HG03342 (cell line): ENCODE data around the gene SARNP.
"Not testable (repeated sequence)": the region's sequence is repeated elsewhere in the genome, so short reads cannot be mapped to it uniquely, and the experiment has no call there.

Experiments used
- ATAC-seq: cut with Tn5 transposase; IDR thresholded peaks from one replicate; pipeline ENCODE4 v1.9.1; 2021; ENCODE audit warnings: mild to moderate bottlenecking, moderate library complexity; ENCODE audit not compliant: unreplicated experiment

Gene SARNP

GRCh38 chr12:55797550-55797949, 20.0 kb downstream of the SARNP start:
- no peak for ATAC-seq

- no peak for ATAC-seq
Measured at GRCh38 chr12:55797068-55797467, 20.5 kb downstream of the SARNP start.

- ATAC-seq, result no peak
Measured at GRCh38 chr12:55795950-55796349, 21.6 kb downstream of the SARNP start.

- ATAC-seq, result no peak
Measured at GRCh38 chr12:55789893-55790292, 27.6 kb downstream of the SARNP start.

GRCh38 chr12:55789171-55789570, 28.4 kb downstream of the SARNP start:
- ATAC-seq, result no peak

GRCh38 chr12:55788546-55788945, 29.0 kb downstream of the SARNP start:
- ATAC-seq, result no peak

GRCh38 chr12:55780685-55781084, 36.8 kb downstream of the SARNP start:
- ATAC-seq, result no peak

- no peak for ATAC-seq
Measured at GRCh38 chr12:55777856-55778255, 39.7 kb downstream of the SARNP start.

- ATAC-seq, result no peak
Measured at GRCh38 chr12:55771736-55772135, 45.8 kb downstream of the SARNP start.

- ATAC-seq, result no peak
Measured at GRCh38 chr12:55767156-55767555, 50.4 kb downstream of the SARNP start.

- no peak for ATAC-seq
Measured at GRCh38 chr12:55765736-55766290, 51.7 kb downstream of the SARNP start.

- ATAC-seq, result no peak
Measured at GRCh38 chr12:55762646-55763045, 54.9 kb downstream of the SARNP start.

- no peak for ATAC-seq
Measured at GRCh38 chr12:55760663-55761062, 56.9 kb downstream of the SARNP start.

- ATAC-seq, result not testable (repeated sequence)
Measured at GRCh38 chr12:55758575-55758974, 58.9 kb downstream of the SARNP start.

GRCh38 chr12:55757701-55758100, 59.8 kb downstream of the SARNP start:
- ATAC-seq, result no peak

- ATAC-seq, result no peak
Measured at GRCh38 chr12:55755246-55755645, 62.3 kb downstream of the SARNP start.

GRCh38 chr12:55748230-55748993, 69.1 kb downstream of the SARNP start:
- no peak for ATAC-seq

GRCh38 chr12:55746913-55747231, 70.7 kb downstream of the SARNP start:
- no peak for ATAC-seq

GRCh38 chr12:55746174-55746912, 71.2 kb downstream of the SARNP start:
- no peak for ATAC-seq

GRCh38 chr12:55745361-55746173, 72.0 kb downstream of the SARNP start:
- no peak for ATAC-seq

GRCh38 chr12:55744340-55745030, 73.0 kb downstream of the SARNP start:
- no peak for ATAC-seq
